Measurements from ENCODE around the gene CRTC1.

Gene CRTC1

GRCh38 chr19:18763674-18764590 is 80.5 kb downstream of the CRTC1 start:
- DNase-seq, result no peak

- no peak for DNase-seq
Measured at GRCh38 chr19:18764591-18765051, 81.1 kb downstream of the CRTC1 start.

DNA sequence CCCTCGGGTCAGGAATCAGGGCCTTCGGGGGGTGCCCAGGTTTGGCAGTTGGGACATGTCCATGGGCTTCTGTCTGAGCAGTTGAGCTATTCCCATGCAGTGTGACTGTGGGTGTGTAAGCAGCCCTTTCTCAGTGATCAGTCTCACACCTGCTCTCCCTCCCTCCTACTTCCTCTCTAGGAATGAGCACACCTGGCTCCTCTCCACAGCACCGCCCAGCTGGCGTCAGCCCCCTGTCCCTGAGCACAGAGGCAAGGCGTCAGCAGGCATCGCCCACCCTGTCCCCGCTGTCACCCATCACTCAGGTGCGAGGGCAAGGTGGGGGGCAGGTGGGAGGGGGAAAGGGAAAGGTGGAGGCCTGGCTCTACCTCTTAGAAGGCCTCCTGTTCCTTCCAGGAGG is 81.7 kb downstream of the CRTC1 start:
- DNase-seq, result no peak

GRCh38 chr19:18768046-18768771 is 84.7 kb downstream of the CRTC1 start:
- DNase-seq, result no peak

GRCh38 chr19:18768997-18769891 is 85.8 kb downstream of the CRTC1 start:
- peak in 2 of 56 donors; percentile 12 to 32 for DNase-seq

GRCh38 chr19:18769989-18770528 is 86.6 kb downstream of the CRTC1 start:
- DNase-seq, result no peak

- DNase-seq, result peak in 1 of 56 donors; percentile 23
Measured at GRCh38 chr19:18770663-18771327, 87.3 kb downstream of the CRTC1 start.

- DNase-seq, result no peak
Measured at GRCh38 chr19:18771328-18772242, 88.1 kb downstream of the CRTC1 start.

GRCh38 chr19:18772620-18773587 is 89.4 kb downstream of the CRTC1 start:
- no peak for DNase-seq

DNA sequence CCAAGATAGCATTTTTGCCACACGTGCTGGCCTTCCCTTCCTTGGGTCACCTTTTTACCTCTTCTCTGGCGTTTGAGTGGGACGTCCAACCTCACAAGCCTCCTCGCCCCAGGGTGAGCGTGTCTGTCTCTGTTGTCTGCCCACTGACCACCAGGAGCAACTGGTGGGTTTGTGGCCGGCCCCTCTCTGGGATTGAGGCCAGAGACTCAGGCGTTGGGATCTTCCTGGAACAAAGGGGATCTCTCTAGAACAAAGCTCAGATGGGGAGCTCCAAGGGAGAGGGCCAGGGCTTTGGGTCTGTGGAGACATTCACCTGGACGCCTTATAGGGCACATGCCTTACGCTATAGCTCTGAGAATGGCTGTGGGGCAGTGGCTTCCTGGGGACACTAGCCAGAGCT is 90.2 kb downstream of the CRTC1 start:
- DNase-seq, result no peak

- DNase-seq, result no peak
Measured at GRCh38 chr19:18774107-18774506, 90.6 kb downstream of the CRTC1 start.

DNA sequence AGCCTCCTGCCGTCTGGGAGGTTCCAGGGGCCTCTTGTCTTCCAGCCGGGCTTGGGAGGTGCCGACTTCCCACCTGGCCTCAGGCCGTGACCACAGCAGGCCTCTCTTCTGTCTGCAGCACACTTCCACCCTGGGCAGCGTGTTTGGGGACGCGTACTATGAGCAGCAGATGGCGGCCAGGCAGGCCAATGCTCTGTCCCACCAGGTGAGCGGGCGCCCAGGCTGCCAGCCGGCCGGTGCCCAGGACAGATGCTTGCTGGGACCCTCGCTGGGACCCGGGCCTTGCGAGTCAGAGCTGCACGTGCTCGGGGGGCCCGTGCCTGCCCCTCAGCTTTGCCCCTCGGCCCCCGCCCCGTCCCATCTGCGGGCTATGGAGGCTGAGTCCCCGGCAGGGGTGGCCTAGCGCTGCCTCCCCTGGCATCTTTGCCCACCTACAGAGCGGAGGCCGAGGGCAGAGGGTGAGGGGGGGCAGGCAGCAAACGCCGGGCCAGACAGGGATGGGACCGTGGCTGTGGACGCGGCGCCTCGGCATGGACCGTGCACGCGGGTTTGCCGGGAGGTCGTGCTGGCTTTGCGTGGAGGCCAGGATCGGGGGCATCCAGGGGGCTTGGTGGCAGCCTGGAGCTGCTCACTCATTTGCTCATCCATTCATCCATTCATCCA is 91.4 kb downstream of the CRTC1 start:
- DNase-seq, result no peak

GRCh38 chr19:18775586-18776287 is 92.3 kb downstream of the CRTC1 start:
- no peak for DNase-seq

GRCh38 chr19:18776288-18776594 is 92.8 kb downstream of the CRTC1 start:
- DNase-seq, result no peak

GRCh38 chr19:18776736-18777135 is 93.3 kb downstream of the CRTC1 start:
- no peak for DNase-seq

GRCh38 chr19:18777301-18778075 is 94.0 kb downstream of the CRTC1 start:
- no peak for DNase-seq

GRCh38 chr19:18778076-18778389 is 94.6 kb downstream of the CRTC1 start:
- no peak for DNase-seq
